COLO829 (cell line): ENCODE results near the gene DNAJC19.

Source experiments
- DNase-seq: peaks from one replicate; pipeline ENCODE4 v3.0.0; 2012; ENCODE audit warnings: low spot score

The DNAJC19 gene

DNA sequence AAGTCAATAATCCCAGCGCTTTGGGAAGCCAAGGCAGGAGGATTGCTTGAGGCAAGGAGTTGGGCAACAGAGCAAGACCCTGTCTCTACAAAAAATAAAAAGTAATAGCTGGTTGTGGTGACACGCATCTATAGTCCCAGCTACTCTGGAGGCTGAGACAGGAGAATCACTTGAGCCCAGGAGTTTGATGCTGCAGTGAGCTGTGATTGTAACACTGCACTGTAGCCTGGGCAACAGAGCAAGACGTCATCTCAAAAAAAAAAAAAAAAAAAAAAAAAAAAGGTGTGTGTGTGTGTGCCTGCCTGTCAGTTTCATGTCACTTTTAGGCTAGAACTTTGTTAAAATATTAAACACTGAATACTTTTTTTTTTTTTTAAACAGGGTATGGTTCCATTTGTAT lies 28.4 kb downstream of the DNAJC19 start:
- no peak for DNase-seq

DNA sequence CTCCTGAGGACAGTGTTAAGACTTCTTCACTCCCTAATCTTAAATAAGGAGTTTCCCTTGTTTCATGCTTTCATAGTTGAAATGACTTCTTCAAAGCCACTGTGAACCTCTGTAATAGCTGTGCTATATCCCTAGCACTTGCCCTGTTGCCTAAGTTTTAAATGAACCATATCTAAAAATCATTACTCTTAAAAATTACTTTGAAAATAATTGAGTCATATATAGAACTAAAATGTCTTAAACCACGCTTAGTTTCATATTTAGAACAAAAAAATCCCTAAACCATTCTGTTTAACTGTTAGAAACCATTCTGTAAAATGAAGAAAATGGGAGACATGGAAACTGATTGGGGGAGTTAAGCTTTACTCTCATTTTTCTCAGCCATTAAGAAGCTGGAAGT lies 29.8 kb downstream of the DNAJC19 start:
- DNase-seq: no peak

DNA sequence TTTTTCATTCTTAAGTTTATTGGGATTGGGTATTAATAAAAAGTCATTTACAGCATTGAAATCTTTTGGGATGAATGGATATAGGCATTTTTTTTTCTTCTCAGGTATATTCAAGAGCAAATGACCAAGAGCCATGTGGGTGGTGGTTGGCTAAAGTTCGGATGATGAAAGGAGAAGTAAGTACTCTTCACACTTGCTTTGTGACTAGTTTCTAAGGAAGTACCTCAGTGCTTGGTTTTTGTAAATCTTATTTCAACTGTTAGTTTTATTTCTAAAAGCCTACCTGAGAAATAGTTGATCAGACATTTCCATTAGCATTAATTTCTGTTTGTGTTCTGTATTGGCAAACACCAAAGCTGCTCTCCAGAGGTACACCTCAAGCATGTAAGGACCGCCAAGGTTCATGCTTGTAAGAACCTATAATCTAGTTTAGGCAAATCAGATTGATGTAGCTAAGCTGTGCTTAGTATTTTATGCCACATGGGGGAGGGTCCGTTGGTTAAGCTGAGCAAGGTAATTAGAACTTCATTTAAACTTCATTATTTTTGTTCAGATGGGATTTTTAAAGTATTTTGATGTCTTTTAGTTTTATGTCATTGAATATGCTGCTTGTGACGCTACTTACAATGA lies 41.7 kb downstream of the DNAJC19 start:
- DNase-seq: no peak

DNA sequence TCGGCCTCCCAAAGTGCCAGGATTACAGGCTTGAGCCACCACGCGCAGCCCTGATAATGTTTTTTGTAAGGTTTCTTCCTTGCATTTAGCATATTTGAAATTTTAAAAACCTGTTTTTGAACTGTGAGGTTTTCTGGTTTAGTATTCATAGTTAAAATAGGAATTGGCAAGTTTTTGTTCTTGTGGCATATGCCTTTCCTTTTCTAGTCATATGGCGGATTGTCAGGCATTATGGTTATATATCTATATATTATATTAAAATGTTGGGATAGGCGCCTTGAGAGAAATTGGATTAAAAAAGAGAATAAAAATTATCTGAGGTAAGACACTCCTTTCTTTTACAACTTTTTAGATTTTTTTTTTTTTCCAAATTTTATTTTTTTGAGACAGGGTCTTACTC lies 48.7 kb downstream of the DNAJC19 start:
- no peak for DNase-seq

DNA sequence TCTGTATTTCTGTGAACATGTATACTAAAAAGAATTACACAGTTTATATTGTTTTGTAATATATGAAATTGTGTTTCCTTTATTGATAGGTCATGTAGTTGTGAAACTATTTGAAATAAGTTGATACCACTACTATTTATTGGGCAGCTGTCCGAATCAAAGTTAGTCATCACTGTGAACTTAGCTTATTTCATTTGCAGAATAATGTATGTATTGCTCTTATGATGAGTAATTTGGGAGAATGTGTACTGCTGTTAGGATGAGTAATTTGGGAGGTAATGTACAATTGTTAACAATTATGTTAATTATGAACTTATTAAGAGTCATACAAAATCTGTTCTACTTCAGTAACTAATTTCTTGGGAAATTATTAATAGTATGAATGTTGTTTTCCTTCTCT lies 54.9 kb downstream of the DNAJC19 start:
- DNase-seq: peak; percentile 22
